HG03575 (cell line): ENCODE data around the gene TTC21A.

Experiments used
- ATAC-seq: cut with Tn5 transposase; IDR thresholded peaks from one replicate; pipeline ENCODE4 v1.9.1; 2021; ENCODE audit not compliant: unreplicated experiment, insufficient number of reproducible peaks, low FRiP score; ENCODE audit errors: extremely low read depth

Gene TTC21A

GRCh38 chr3:39133822-39134221 is 26.3 kb downstream of the TTC21A start:
- ATAC-seq: no peak

GRCh38 chr3:39134305-39134704 is 26.8 kb downstream of the TTC21A start:
- ATAC-seq: no peak

GRCh38 chr3:39135170-39135805 is 27.8 kb downstream of the TTC21A start:
- no peak for ATAC-seq

GRCh38 chr3:39136533-39137434 is 29.3 kb downstream of the TTC21A start:
- ATAC-seq: no peak

- no peak for ATAC-seq
Observed at GRCh38 chr3:39137435-39137936, 30.0 kb downstream of the TTC21A start.

- no peak for ATAC-seq
Observed at GRCh38 chr3:39137991-39138803, 30.7 kb downstream of the TTC21A start.

GRCh38 chr3:39138804-39139415 is 31.4 kb downstream of the TTC21A start:
- no peak for ATAC-seq

GRCh38 chr3:39139442-39139841 is 32.0 kb downstream of the TTC21A start:
- ATAC-seq: no peak

- no peak for ATAC-seq
Observed at GRCh38 chr3:39140341-39140971, 33.0 kb downstream of the TTC21A start.

- ATAC-seq: no peak
Observed at GRCh38 chr3:39141171-39141995, 33.9 kb downstream of the TTC21A start.

GRCh38 chr3:39142067-39142466 is 34.6 kb downstream of the TTC21A start:
- ATAC-seq: no peak

- no peak for ATAC-seq
Observed at GRCh38 chr3:39143051-39143885, 35.8 kb downstream of the TTC21A start.

- no peak for ATAC-seq
Observed at GRCh38 chr3:39144095-39144747, 36.7 kb downstream of the TTC21A start.

GRCh38 chr3:39144748-39145380 is 37.4 kb downstream of the TTC21A start:
- ATAC-seq: no peak

- ATAC-seq: no peak
Observed at GRCh38 chr3:39146083-39146501, 38.6 kb downstream of the TTC21A start.
